Neural cell (in vitro differentiated cells): ENCODE data around the gene FRMD4B. TPM values are rescaled to one million over a fixed set of nuclear protein-coding genes. Genes with fewer than 3 reads are reported as not detected.

Source experiments
- H2AFZ ChIP-seq: fragments of 200-600, 300-800 bp; sonication (generic), shearing (Covaris generic); 2 replicates; pipeline ENCODE4 v1.6.0; 2014; ENCODE audit warnings: low read depth, mild to moderate bottlenecking, antibody characterized with exemption, low read length, moderate library complexity
- H3F3A ChIP-seq: fragments of 200-600 bp; shearing (Covaris generic); 2 replicates; pipeline ENCODE4 v1.6.1; 2016; ENCODE audit warnings: mild to moderate bottlenecking, moderate library complexity, mixed read lengths, antibody characterized with exemption, low read length; ENCODE audit not compliant: insufficient read depth, poor library complexity, severe bottlenecking
- H3K27ac ChIP-seq: fragments of 200-600, 300-800 bp; sonication (generic), shearing (Covaris generic); 2 replicates; pipeline ENCODE4 v1.5.1; 2014; ENCODE audit warnings: mild to moderate bottlenecking, low read length, moderate library complexity
- H3K27me3 ChIP-seq: fragments of 300-800, 200-600 bp; sonication (generic), shearing (Covaris generic); 2 replicates; pipeline ENCODE4 v1.6.0; 2014; ENCODE audit warnings: mild to moderate bottlenecking, low read depth, low read length, moderate library complexity; ENCODE audit not compliant: insufficient read depth
- H3K36me3 ChIP-seq: fragments of 300-800, 200-600 bp; sonication (generic), shearing (Covaris generic); 2 replicates; pipeline ENCODE4 v1.5.1; 2014; ENCODE audit warnings: mild to moderate bottlenecking, antibody characterized with exemption, low read length, moderate library complexity; ENCODE audit not compliant: insufficient read depth
- H3K4me2 ChIP-seq: fragments of 300-800, 200-600 bp; sonication (generic), shearing (Covaris generic); 2 replicates; pipeline ENCODE4 v1.6.0; 2014; ENCODE audit warnings: mild to moderate bottlenecking, low read length
- H3K4me3 ChIP-seq: fragments of 300-800, 200-600 bp; sonication (generic), shearing (Covaris generic); 2 replicates; pipeline ENCODE4 v1.5.1; 2014; ENCODE audit warnings: mild to moderate bottlenecking, low read length, moderate library complexity
- H3K79me2 ChIP-seq: fragments of 200-600 bp; shearing (Covaris generic); replicated peaks from 2 replicates; pipeline ENCODE4 v1.6.0; 2014; ENCODE audit warnings: mild to moderate bottlenecking, low read length, moderate library complexity; ENCODE audit not compliant: insufficient read depth
- H3K9ac ChIP-seq: fragments of 300-800, 200-600 bp; sonication (generic), shearing (Covaris generic); 2 replicates; pipeline ENCODE4 v1.6.1; 2016; ENCODE audit warnings: mild to moderate bottlenecking, low read length, mixed read lengths
- H3K9me2 ChIP-seq: fragments of 200-600 bp; shearing (Covaris generic); 2 replicates; pipeline ENCODE4 v1.6.1; 2016; ENCODE audit warnings: mild to moderate bottlenecking, low read length, mixed read lengths; ENCODE audit not compliant: insufficient read depth
- H3K9me3 ChIP-seq: fragments of 200-600, 300-800 bp; sonication (generic), shearing (Covaris generic); 2 replicates; pipeline ENCODE4 v1.6.1; 2016; ENCODE audit warnings: mild to moderate bottlenecking, mixed run types, low read length, moderate library complexity, mixed read lengths
- H4K20me1 ChIP-seq: fragments of 200-600 bp; shearing (Covaris generic); 2 replicates; pipeline ENCODE4 v1.6.1; 2016; ENCODE audit warnings: mild to moderate bottlenecking, mixed run types; ENCODE audit not compliant: insufficient read depth
- EP300 ChIP-seq: fragments of 450-650 bp; conservative IDR thresholded peaks from 2 replicates; pipeline ENCODE4 v1.6.1; 2014; ENCODE audit warnings: antibody characterized with exemption, mild to moderate bottlenecking, moderate library complexity; ENCODE audit not compliant: poor library complexity, severe bottlenecking
- EZH2 ChIP-seq: fragments of 200-600, 300-800 bp; shearing (Covaris generic), sonication (generic); IDR thresholded peaks from 2 replicates; pipeline ENCODE4 v1.6.1; 2014; ENCODE audit warnings: antibody characterized with exemption, low read length, borderline replicate concordance, mild to moderate bottlenecking; ENCODE audit not compliant: insufficient read depth, poor library complexity, severe bottlenecking
- MXI1 ChIP-seq: fragments of 450-650 bp; conservative IDR thresholded peaks from 2 replicates; pipeline ENCODE4 v1.6.1; 2014; ENCODE audit warnings: antibody characterized with exemption, mild to moderate bottlenecking; ENCODE audit not compliant: poor library complexity, severe bottlenecking
- RAD21 ChIP-seq: fragments of 450-650 bp; conservative IDR thresholded peaks from 2 replicates; pipeline ENCODE4 v1.6.1; 2014; ENCODE audit warnings: antibody characterized with exemption, mild to moderate bottlenecking, moderate library complexity
- SMC3 ChIP-seq: fragments of 450-650 bp; conservative IDR thresholded peaks from 2 replicates; pipeline ENCODE4 v1.6.1; 2014; ENCODE audit warnings: antibody characterized with exemption, mild to moderate bottlenecking, moderate library complexity; ENCODE audit not compliant: poor library complexity
- polyA plus RNA-seq: library from polyadenylated mRNA; depleted of rRNA; stranded (reverse); fragments of >200 nt; gene quantifications from 2 replicates; pipeline ENCODE4 v1.2.3, GENCODE V29; 2014
- TF ChIP-seq, protein P1 (sequence below): IDR thresholded peaks from 2 replicates; pipeline ENCODE4 v1.6.1; 2012; ENCODE audit warnings: borderline replicate concordance

Gene FRMD4B
- polyA plus RNA-seq, 1 donor from 2014 or later: 6.2 TPM

DNA sequence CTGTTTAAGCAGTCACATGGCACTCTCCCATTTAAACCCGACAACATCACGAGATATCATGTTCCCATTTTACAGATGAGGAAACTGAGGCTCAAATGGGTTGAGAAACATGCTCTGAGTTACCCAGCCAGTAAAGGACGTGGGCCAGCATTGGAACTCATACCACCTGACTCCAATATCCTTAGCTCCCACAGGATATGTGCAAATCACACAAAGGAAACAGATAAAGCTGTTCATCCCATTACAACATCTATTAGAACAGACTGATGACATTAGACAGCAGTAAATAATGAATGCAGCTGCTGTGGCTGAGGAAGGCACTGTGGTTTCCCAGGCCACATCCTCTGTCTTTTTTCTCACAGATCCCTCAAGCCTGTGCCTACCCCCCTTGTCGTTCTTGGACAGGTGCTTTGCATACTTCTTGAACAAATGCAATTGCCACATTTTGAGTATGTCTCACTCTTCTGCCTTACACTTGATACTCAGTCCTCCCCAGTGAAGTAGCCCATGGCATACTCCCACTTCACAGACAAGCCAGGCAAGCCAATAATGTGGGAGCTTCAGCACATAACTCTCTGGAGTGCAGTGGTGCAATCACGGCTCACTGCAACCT, 17.7 kb downstream of the FRMD4B start (continued):
- TF ChIP-seq EP300 (no peak), RAD21 (no peak)

DNA sequence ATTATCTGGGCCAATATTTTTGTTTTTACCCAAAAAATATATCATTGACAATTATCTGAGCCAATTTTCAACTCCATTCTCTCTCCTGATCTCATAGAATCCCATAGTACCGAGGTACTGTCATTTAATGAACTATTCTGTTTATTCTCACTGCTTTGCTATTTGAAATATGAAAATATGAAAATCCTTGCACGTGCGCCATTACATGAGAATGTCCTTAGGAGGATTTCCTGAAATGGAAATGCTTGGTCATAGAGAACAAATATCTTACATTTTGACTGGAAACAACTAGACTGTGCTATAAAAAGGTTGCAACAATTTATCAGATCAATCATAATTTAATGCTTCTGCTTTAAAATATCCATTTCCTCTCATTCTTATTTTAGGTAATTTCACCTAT, 18.3 kb downstream of the FRMD4B start:
- no peaks in the 10 kb centered on the region for H3F3A ChIP-seq
- no peaks in the 10 kb centered on the region for H4K20me1 ChIP-seq
- H3K36me3 ChIP-seq: no peaks in the 10 kb centered on the region
- H3K79me2 ChIP-seq: no peaks in the 10 kb centered on the region
- H3K9me3 ChIP-seq: no peaks in the 10 kb centered on the region
- H2AFZ ChIP-seq: no peak overlapping the region
- H3K27ac ChIP-seq: no peak overlapping the region
- H3K9ac ChIP-seq: no peak overlapping the region
- peaks cover 2% of the 10 kb centered on the region for H3K27me3 ChIP-seq
- TF ChIP-seq MXI1: no peak
- TF ChIP-seq, protein P1, sequence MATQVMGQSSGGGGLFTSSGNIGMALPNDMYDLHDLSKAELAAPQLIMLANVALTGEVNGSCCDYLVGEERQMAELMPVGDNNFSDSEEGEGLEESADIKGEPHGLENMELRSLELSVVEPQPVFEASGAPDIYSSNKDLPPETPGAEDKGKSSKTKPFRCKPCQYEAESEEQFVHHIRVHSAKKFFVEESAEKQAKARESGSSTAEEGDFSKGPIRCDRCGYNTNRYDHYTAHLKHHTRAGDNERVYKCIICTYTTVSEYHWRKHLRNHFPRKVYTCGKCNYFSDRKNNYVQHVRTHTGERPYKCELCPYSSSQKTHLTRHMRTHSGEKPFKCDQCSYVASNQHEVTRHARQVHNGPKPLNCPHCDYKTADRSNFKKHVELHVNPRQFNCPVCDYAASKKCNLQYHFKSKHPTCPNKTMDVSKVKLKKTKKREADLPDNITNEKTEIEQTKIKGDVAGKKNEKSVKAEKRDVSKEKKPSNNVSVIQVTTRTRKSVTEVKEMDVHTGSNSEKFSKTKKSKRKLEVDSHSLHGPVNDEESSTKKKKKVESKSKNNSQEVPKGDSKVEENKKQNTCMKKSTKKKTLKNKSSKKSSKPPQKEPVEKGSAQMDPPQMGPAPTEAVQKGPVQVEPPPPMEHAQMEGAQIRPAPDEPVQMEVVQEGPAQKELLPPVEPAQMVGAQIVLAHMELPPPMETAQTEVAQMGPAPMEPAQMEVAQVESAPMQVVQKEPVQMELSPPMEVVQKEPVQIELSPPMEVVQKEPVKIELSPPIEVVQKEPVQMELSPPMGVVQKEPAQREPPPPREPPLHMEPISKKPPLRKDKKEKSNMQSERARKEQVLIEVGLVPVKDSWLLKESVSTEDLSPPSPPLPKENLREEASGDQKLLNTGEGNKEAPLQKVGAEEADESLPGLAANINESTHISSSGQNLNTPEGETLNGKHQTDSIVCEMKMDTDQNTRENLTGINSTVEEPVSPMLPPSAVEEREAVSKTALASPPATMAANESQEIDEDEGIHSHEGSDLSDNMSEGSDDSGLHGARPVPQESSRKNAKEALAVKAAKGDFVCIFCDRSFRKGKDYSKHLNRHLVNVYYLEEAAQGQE: no peak
- TF ChIP-seq SMC3: no peak
- H3K9me2 ChIP-seq: no peaks in the 10 kb centered on the region
- H3K4me3 ChIP-seq: no peak overlapping the region
- H3K4me2 ChIP-seq: no peak overlapping the region

DNA sequence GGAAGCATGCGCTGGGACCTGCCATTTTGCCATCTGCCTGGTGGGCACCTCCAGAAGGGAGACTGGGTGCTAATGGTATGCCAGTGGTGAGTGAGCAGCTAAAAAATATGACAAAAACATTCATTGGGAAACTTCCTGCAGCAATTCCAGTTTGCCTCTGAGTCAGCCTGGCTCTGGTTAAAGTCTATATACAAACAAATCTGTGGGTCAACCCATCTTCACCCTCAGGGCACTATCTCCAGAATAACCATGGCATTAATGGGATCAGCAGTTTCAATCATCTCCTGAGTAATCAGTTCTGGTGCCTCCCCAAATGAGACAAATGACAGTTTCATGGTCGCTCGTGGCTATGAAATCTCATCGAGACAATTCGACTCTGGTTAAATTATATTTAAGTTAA, 21.5 kb downstream of the FRMD4B start:
- Histone ChIP-seq H3K9me2 (no peaks in the 10 kb centered on the region), H3K4me3 (no peak overlapping the region), H4K20me1 (no peaks in the 10 kb centered on the region), H3K9ac (no peak overlapping the region), H3K27me3 (peaks cover 2% of the 10 kb centered on the region), H3K79me2 (no peaks in the 10 kb centered on the region), H3K9me3 (no peaks in the 10 kb centered on the region), H3F3A (no peaks in the 10 kb centered on the region), H3K36me3 (no peaks in the 10 kb centered on the region), H2AFZ (no peak overlapping the region), H3K4me2 (no peak overlapping the region), H3K27ac (no peak overlapping the region)
- TF ChIP-seq RAD21: no peak
- no peak for TF ChIP-seq EZH2
- TF ChIP-seq, protein P1: no peak
